Measurements from ENCODE around the gene IBTK. TPM values are rescaled to one million over a fixed set of nuclear protein-coding genes. Genes with fewer than 3 reads are reported as not detected.

IBTK gene
- polyA plus RNA-seq, 3 donors: 7.0 to 20.2 (median 13.1) TPM

DNA sequence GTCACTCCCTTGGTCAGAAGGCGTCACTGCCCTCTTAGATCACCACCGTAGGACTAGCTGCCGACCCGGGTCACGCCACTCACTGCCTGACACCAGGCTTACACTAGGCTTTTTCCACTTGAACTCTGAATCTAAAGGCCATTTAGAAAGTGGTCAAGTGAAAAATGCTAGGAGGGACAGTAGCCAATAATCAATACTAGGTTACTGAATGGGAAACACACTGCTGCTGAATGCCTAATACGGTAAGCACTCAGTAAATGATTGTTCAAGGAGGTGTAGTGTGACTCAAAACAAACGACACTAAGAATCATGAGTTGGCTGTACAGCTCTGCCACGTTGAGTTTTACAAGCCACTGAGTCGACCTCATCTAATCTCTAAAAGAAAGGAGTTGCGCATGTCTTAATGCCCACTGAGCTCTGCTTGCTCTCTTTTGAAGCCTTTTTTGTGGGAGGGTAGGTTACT lies 760 bp upstream of the IBTK start:
- 85% methylated on average over 5 of the region's 10 CpGs for WGBS (ENCODE audit: insufficient coverage)
- no peaks in the 10 kb centered on the region for H3K9me3 ChIP-seq (replicated peaks in 1 of 2; ENCODE audit: control insufficient read depth in 1 of 2, insufficient read depth in 1 of 2, low read length in 2 of 2)
- H3K79me2 ChIP-seq (ENCODE audit: insufficient read depth, low read length): peaks cover 43% of the 10 kb centered on the region
- H3K4me3 ChIP-seq (replicated peaks in 1 of 3; ENCODE audit: low read depth in 2 of 3, low read length in 3 of 3): peak overlapping the region; percentile 42 to 89 (median 74)
- H3K4me2 ChIP-seq (replicated peaks; ENCODE audit: extremely low read depth, low read length, poor library complexity, severe bottlenecking): peak overlapping the region; percentile 74
- Mint-ChIP-seq H3K4me3 (peak overlapping the region; percentile 96 to 99), H3K27me3 (ENCODE audit: low read depth in 3 of 3) (peaks cover 0 to 2% (median 1%) of the 10 kb centered on the region in 3 donors), H3K4me1 (peaks cover 31% of the 10 kb centered on the region), H3K27ac (peak overlapping the region; percentile 93 to 98 (median 97)), H3K36me3 (peaks cover 10 to 11% of the 10 kb centered on the region in 2 donors), H3K9me3 (no peaks in the 10 kb centered on the region)
- peaks cover 16 to 24% of the 10 kb centered on the region in 2 donors for H3K4me1 ChIP-seq (ENCODE audit: control insufficient read depth in 1 of 2, insufficient read depth in 2 of 2, low read length in 2 of 2)
- DNase-seq: peak in 1 of 3 donors; percentile 25
- peak overlapping the region; percentile 97 for H2AFZ ChIP-seq (ENCODE audit: insufficient read depth, low read depth, low read length, poor library complexity, severe bottlenecking)
- no peaks in the 10 kb centered on the region for H4K20me1 ChIP-seq (ENCODE audit: insufficient read depth, low read length)
- intact Hi-C loops (cut with micrococcal nuclease): loop anchor here (5.0 to 10.0 kb wide), 2 partner anchors 819 to 946 kb away; partner anchors contain the start of genes DOP1A (in 2 of the 2), UBE3D (in 2 of the 2), PGM3 (in 1 of the 2) and RWDD2A (in 1 of the 2)
- H3K9ac ChIP-seq (ENCODE audit: insufficient read depth, low read length, poor library complexity, severe bottlenecking): peak overlapping the region; percentile 89
- peaks cover 0 to 7% of the 10 kb centered on the region in 2 donors for H3K36me3 ChIP-seq (replicated peaks in 1 of 2; ENCODE audit: control insufficient read depth in 1 of 2, insufficient read depth in 2 of 2, low read length in 2 of 2)
- TF ChIP-seq, protein P1, sequence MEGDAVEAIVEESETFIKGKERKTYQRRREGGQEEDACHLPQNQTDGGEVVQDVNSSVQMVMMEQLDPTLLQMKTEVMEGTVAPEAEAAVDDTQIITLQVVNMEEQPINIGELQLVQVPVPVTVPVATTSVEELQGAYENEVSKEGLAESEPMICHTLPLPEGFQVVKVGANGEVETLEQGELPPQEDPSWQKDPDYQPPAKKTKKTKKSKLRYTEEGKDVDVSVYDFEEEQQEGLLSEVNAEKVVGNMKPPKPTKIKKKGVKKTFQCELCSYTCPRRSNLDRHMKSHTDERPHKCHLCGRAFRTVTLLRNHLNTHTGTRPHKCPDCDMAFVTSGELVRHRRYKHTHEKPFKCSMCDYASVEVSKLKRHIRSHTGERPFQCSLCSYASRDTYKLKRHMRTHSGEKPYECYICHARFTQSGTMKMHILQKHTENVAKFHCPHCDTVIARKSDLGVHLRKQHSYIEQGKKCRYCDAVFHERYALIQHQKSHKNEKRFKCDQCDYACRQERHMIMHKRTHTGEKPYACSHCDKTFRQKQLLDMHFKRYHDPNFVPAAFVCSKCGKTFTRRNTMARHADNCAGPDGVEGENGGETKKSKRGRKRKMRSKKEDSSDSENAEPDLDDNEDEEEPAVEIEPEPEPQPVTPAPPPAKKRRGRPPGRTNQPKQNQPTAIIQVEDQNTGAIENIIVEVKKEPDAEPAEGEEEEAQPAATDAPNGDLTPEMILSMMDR (IDR thresholded peaks at IDR 0.05): no peak
- H3K27ac ChIP-seq (ENCODE audit: low read depth in 1 of 2, low read length in 2 of 2): peak overlapping the region; percentile 84 to 92
- H3K27me3 ChIP-seq (ENCODE audit: control insufficient read depth in 2 of 2, insufficient read depth in 2 of 2, low read length in 2 of 2): no peaks in the 10 kb centered on the region

DNA sequence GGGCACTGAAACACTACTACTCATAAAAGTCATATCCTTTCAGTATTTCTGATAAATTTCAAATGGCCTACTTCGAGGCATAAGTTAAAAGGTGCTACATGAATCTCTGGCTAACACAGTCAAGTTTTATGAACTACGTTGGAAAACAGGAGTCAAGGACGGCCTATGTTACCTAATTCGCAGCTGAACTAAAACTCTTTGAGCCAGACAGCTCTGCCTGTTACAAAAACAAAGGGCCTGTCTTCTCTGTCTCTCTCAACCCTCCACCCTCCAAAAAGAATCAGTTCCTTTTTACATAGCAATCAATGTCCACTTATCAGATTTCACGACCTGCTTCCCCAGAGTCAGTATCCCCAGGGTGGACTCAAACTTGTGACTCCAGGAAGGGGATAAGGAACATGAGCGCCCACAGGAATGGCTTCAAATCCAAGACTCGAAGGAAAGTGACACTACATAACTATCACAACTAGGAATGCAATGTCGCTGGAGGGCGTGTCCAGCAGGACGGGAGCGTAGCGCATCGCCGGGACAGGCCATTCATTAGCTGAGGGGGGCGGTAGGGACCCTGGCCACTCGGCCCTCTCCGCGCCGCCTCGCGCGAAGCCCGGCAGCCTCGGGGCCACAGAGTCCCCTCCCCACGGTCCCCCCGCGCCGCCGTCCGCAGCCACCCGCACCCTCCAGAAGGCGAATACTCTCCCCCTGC lies 591 bp downstream of the IBTK start:
- Mint-ChIP-seq H3K36me3 (peaks cover 11 to 19% of the 10 kb centered on the region in 2 donors), H3K27me3 (ENCODE audit: low read depth in 3 of 3) (peaks cover 0 to 2% (median 1%) of the 10 kb centered on the region in 3 donors), H3K27ac (peak overlapping the region; percentile 93 to 98 (median 97)), H3K4me3 (peak overlapping the region; percentile 96 to 99), H3K9me3 (no peaks in the 10 kb centered on the region), H3K4me1 (peaks cover 31% of the 10 kb centered on the region)
- Histone ChIP-seq H3K79me2 (ENCODE audit: insufficient read depth, low read length) (peaks cover 56% of the 10 kb centered on the region), H3K27me3 (ENCODE audit: control insufficient read depth in 2 of 2, insufficient read depth in 2 of 2, low read length in 2 of 2) (no peaks in the 10 kb centered on the region), H3K27ac (ENCODE audit: low read depth in 1 of 2, low read length in 2 of 2) (peak overlapping the region; percentile 84 to 92), H2AFZ (ENCODE audit: insufficient read depth, low read depth, low read length, poor library complexity, severe bottlenecking) (peak overlapping the region; percentile 97), H3K4me1 (ENCODE audit: control insufficient read depth in 1 of 2, insufficient read depth in 2 of 2, low read length in 2 of 2) (peaks cover 16 to 24% of the 10 kb centered on the region in 2 donors), H3K9ac (ENCODE audit: insufficient read depth, low read length, poor library complexity, severe bottlenecking) (peak overlapping the region; percentile 89), H3K36me3 (replicated peaks in 1 of 2; ENCODE audit: control insufficient read depth in 1 of 2, insufficient read depth in 2 of 2, low read length in 2 of 2) (peaks cover 0 to 7% of the 10 kb centered on the region in 2 donors), H3K4me3 (replicated peaks in 1 of 3; ENCODE audit: low read depth in 2 of 3, low read length in 3 of 3) (peak overlapping the region; percentile 74 to 89 (median 79)), H3K4me2 (replicated peaks; ENCODE audit: extremely low read depth, low read length, poor library complexity, severe bottlenecking) (peak overlapping the region; percentile 74), H3K9me3 (replicated peaks in 1 of 2; ENCODE audit: control insufficient read depth in 1 of 2, insufficient read depth in 1 of 2, low read length in 2 of 2) (no peaks in the 10 kb centered on the region), H4K20me1 (ENCODE audit: insufficient read depth, low read length) (no peaks in the 10 kb centered on the region)
- TF ChIP-seq, protein P1 (IDR thresholded peaks at IDR 0.05): no peak
- intact Hi-C loops (cut with micrococcal nuclease): loop anchor here (2.0 to 10.0 kb wide), 3 partner anchors 820 to 1980 kb away; partner anchors contain the start of genes DOP1A (in 2 of the 2), UBE3D (in 2 of the 2), CEP162 (in 1 of the 2) and PGM3 (in 1 of the 2)
- WGBS (ENCODE audit: insufficient coverage): 2% methylated on average over 32 of the region's 32 CpGs
- DNase-seq: peak; percentile 37 to 47 (median 44)

Measured in CD14-positive monocyte (primary cell).